ENCODE data around the gene CDK8. TPM values are rescaled to one million over a fixed set of nuclear protein-coding genes. Genes with fewer than 3 reads are reported as not detected.

The CDK8 gene
- total RNA-seq, 4 donors from 2014 or later, result 20.3 to 26.3 (median 23.8) TPM

- intact Hi-C loops (cut with DNase I), result no loop called here
- no peak for DNase-seq (ENCODE audit: extremely low spot score)
- Histone ChIP-seq H3K27me3 (no peaks in the 10 kb centered on the region), H3K27ac (replicated peaks in 1 of 4) (no peak overlapping the region), H3K9me3 (no peaks in the 10 kb centered on the region), H3K36me3 (peaks cover 0 to 59% (median 30%) of the 10 kb centered on the region in 4 donors), H3K4me3 (no peak overlapping the region), H3K4me1 (no peaks in the 10 kb centered on the region)
- 100% methylated on average over 1 of the region's 1 CpG for WGBS
- TF ChIP-seq POLR2AphosphoS5 (IDR thresholded peaks at IDR 0.05) (no peak), POLR2A (IDR thresholded peaks at IDR 0.05; ENCODE audit: low read depth) (no peak), CTCF (IDR thresholded peaks at IDR 0.05) (no peak), EP300 (IDR thresholded peaks at IDR 0.05) (no peak)
Measured at GRCh38 chr13:26400545-26400944, 146.6 kb downstream of the CDK8 start.

GRCh38 chr13:26401069-26401468, 147.1 kb downstream of the CDK8 start:
- 94% methylated on average over 6 of the region's 6 CpGs for WGBS
- no peak for TF ChIP-seq POLR2AphosphoS5 (IDR thresholded peaks at IDR 0.05)
- TF ChIP-seq CTCF (IDR thresholded peaks at IDR 0.05), result no peak
- no peak for TF ChIP-seq EP300 (IDR thresholded peaks at IDR 0.05)
- TF ChIP-seq POLR2A (IDR thresholded peaks at IDR 0.05; ENCODE audit: low read depth), result no peak
- DNase-seq (ENCODE audit: extremely low spot score), result no peak
- peaks cover 0 to 63% (median 32%) of the 10 kb centered on the region in 4 donors for H3K36me3 ChIP-seq
- H3K4me3 ChIP-seq, result no peak overlapping the region
- H3K4me1 ChIP-seq, result no peaks in the 10 kb centered on the region
- H3K27ac ChIP-seq (replicated peaks in 1 of 4), result no peak overlapping the region
- intact Hi-C loops (cut with DNase I), result no loop called here
- no peaks in the 10 kb centered on the region for H3K9me3 ChIP-seq
- no peaks in the 10 kb centered on the region for H3K27me3 ChIP-seq

- WGBS, result 83% methylated on average over 3 of the region's 3 CpGs
Measured at GRCh38 chr13:26401578-26402021, 147.7 kb downstream of the CDK8 start.

GRCh38 chr13:26406791-26407190, 152.9 kb downstream of the CDK8 start:
- Histone ChIP-seq H3K4me3 (no peak overlapping the region), H3K27me3 (no peaks in the 10 kb centered on the region), H3K4me1 (no peaks in the 10 kb centered on the region), H3K36me3 (peaks cover 0 to 48% (median 28%) of the 10 kb centered on the region in 4 donors), H3K9me3 (no peaks in the 10 kb centered on the region), H3K27ac (replicated peaks in 1 of 4) (no peak overlapping the region)
- intact Hi-C loops (cut with DNase I), result no loop called here
- TF ChIP-seq POLR2A (IDR thresholded peaks at IDR 0.05; ENCODE audit: low read depth) (no peak), POLR2AphosphoS5 (IDR thresholded peaks at IDR 0.05) (no peak), EP300 (IDR thresholded peaks at IDR 0.05) (no peak), CTCF (IDR thresholded peaks at IDR 0.05) (no peak)
- no peak for DNase-seq (ENCODE audit: extremely low spot score)
- 96% methylated on average over 4 of the region's 6 CpGs for WGBS

More at GRCh38 chr13:26401578-26402021, 147.7 kb downstream of the CDK8 start:
- TF ChIP-seq CTCF (IDR thresholded peaks at IDR 0.05) (no peak), EP300 (IDR thresholded peaks at IDR 0.05) (no peak), POLR2A (IDR thresholded peaks at IDR 0.05; ENCODE audit: low read depth) (no peak), POLR2AphosphoS5 (IDR thresholded peaks at IDR 0.05) (no peak)
- H3K4me3 ChIP-seq, result no peak overlapping the region
- no peak for DNase-seq (ENCODE audit: extremely low spot score)
- H3K36me3 ChIP-seq, result peaks cover 0 to 68% (median 35%) of the 10 kb centered on the region in 4 donors
- H3K27ac ChIP-seq (replicated peaks in 1 of 4), result no peak overlapping the region
- no peaks in the 10 kb centered on the region for H3K9me3 ChIP-seq
- no peaks in the 10 kb centered on the region for H3K27me3 ChIP-seq
- no peaks in the 10 kb centered on the region for H3K4me1 ChIP-seq
- intact Hi-C loops (cut with DNase I), result no loop called here

GRCh38 chr13:26411206-26411605, 157.3 kb downstream of the CDK8 start:
- DNase-seq (ENCODE audit: extremely low spot score), result no peak
- Histone ChIP-seq H3K9me3 (peaks cover 0 to 8% (median 7%) of the 10 kb centered on the region in 4 donors), H3K36me3 (peaks cover 0 to 12% (median 7%) of the 10 kb centered on the region in 4 donors), H3K27ac (replicated peaks in 1 of 4) (no peak overlapping the region), H3K27me3 (no peaks in the 10 kb centered on the region), H3K4me1 (no peaks in the 10 kb centered on the region), H3K4me3 (no peak overlapping the region)
- TF ChIP-seq CTCF (IDR thresholded peaks at IDR 0.05) (no peak), POLR2A (IDR thresholded peaks at IDR 0.05; ENCODE audit: low read depth) (no peak), EP300 (IDR thresholded peaks at IDR 0.05) (no peak), POLR2AphosphoS5 (IDR thresholded peaks at IDR 0.05) (no peak)
- WGBS, result 83% methylated on average over 3 of the region's 3 CpGs
- intact Hi-C loops (cut with DNase I), result no loop called here

All from esophagus muscularis mucosa (tissue), 4 donors.